GM12892 (cell line): Measurements from ENCODE around the gene ABHD14A.

Experiments used
- POLR2A ChIP-seq: IDR thresholded peaks from 2 replicates; pipeline ENCODE4 v1.6.1; 2011; ENCODE audit warnings: low read depth, low read length, control low read depth
- POLR2AphosphoS5 ChIP-seq: IDR thresholded peaks from 2 replicates; pipeline ENCODE4 v1.6.1; 2011; ENCODE audit warnings: low read depth, low read length, control low read depth
- TAF1 ChIP-seq: IDR thresholded peaks from 2 replicates; pipeline ENCODE4 v1.6.1; 2011; ENCODE audit warnings: low read depth, mild to moderate bottlenecking, control low read depth, low read length, borderline replicate concordance

- TF ChIP-seq TAF1 (no peak), POLR2A (no peak), POLR2AphosphoS5 (no peak)
Measured at GRCh38 chr3:52026041-52026440, 51.2 kb downstream of the ABHD14A start.
